ENCODE measurements around the gene CEP85. TPM values are rescaled to one million over a fixed set of nuclear protein-coding genes. Genes with fewer than 3 reads are reported as not detected.
"Not testable (repeated sequence)": the region's sequence is repeated elsewhere in the genome, so short reads cannot be mapped to it uniquely, and the experiment has no call there.

Gene CEP85
- total RNA-seq, 1 experiment from 2014 or later: 42.5 TPM

DNA sequence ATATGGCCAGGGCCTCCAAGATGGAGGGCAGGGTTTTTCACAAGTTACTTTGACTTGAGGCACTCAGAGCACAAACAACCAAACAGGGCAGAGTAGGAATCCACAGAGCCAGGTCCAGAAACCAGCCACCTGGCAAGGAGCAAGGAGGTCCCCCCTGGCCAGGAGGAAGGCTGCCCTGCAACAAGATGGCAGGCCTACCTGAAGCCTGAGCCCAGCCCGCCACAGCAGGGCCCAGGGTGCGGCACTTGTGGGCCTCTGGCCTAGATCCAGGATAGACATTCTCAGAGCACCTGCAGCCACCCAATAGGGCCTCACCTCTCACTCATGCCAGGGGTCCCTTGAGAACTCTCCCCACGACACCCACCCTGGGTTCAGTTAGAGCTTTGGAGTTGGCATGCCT is 57.4 kb downstream of the CEP85 start:
- Histone ChIP-seq H3K9me2 (ENCODE audit: insufficient read depth) (no peaks in the 10 kb centered on the region), H2AFZ (no peak overlapping the region), H3K4me1 (replicated peaks; ENCODE audit: insufficient read depth) (no peaks in the 10 kb centered on the region), H4K20me1 (ENCODE audit: insufficient read depth) (no peaks in the 10 kb centered on the region), H3K27me3 (ENCODE audit: insufficient read depth, low read depth) (no peaks in the 10 kb centered on the region), H3K4me2 (no peak overlapping the region), H3K4me3 (no peak overlapping the region), H3K9me3 (ENCODE audit: insufficient read depth, low read depth) (no peaks in the 10 kb centered on the region), H3K79me2 (ENCODE audit: low read depth) (no peaks in the 10 kb centered on the region), H3K27ac (no peak overlapping the region), H3F3A (ENCODE audit: insufficient read depth, low read depth) (no peaks in the 10 kb centered on the region; the same call in 1 of the 2 replicates), H3K36me3 (ENCODE audit: low read depth) (no peaks in the 10 kb centered on the region)
- intact Hi-C loops (cut with micrococcal nuclease; ENCODE audit: unreplicated experiment): no loop called here
- TF ChIP-seq EZH2 (IDR thresholded peaks at IDR 0.05; ENCODE audit: low read depth): no peak
- TF ChIP-seq, protein P1, sequence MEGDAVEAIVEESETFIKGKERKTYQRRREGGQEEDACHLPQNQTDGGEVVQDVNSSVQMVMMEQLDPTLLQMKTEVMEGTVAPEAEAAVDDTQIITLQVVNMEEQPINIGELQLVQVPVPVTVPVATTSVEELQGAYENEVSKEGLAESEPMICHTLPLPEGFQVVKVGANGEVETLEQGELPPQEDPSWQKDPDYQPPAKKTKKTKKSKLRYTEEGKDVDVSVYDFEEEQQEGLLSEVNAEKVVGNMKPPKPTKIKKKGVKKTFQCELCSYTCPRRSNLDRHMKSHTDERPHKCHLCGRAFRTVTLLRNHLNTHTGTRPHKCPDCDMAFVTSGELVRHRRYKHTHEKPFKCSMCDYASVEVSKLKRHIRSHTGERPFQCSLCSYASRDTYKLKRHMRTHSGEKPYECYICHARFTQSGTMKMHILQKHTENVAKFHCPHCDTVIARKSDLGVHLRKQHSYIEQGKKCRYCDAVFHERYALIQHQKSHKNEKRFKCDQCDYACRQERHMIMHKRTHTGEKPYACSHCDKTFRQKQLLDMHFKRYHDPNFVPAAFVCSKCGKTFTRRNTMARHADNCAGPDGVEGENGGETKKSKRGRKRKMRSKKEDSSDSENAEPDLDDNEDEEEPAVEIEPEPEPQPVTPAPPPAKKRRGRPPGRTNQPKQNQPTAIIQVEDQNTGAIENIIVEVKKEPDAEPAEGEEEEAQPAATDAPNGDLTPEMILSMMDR (conservative IDR thresholded peaks at IDR 0.05): no peak
- CTCF ChIA-PET: no interaction called here
- DNase-seq: no peak
- no TSS peak for BruUV-seq (replicated peaks)
- POLR2A ChIA-PET (ENCODE audit: unreplicated experiment): no interaction called here

DNA sequence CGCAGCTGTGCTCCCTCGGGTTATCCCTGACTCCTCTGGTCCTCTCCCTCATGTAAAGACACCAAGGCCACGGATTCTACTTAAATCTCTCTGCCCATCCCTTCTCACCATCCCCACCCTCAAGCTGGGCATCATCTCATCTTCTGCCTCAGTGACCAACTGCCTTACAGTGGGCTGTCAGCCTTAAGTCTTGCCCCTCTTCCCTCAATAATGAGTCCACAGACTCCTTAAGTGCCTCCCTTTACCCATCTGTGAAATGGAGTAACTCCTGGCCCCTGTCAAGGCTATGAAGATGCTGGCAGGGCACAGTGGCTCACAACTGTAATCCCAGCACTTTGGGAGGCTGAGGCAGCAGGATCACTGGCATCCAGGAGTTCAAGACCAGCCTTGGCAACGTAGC is 57.9 kb downstream of the CEP85 start:
- Histone ChIP-seq H3K79me2 (ENCODE audit: low read depth) (no peaks in the 10 kb centered on the region), H4K20me1 (ENCODE audit: insufficient read depth) (no peaks in the 10 kb centered on the region), H3K4me3 (no peak overlapping the region), H3K9me2 (ENCODE audit: insufficient read depth) (no peaks in the 10 kb centered on the region), H3F3A (ENCODE audit: insufficient read depth, low read depth) (no peaks in the 10 kb centered on the region; the same call in 1 of the 2 replicates), H3K9me3 (ENCODE audit: insufficient read depth, low read depth) (no peaks in the 10 kb centered on the region), H2AFZ (no peak overlapping the region), H3K27me3 (ENCODE audit: insufficient read depth, low read depth) (no peaks in the 10 kb centered on the region), H3K4me1 (replicated peaks; ENCODE audit: insufficient read depth) (no peaks in the 10 kb centered on the region), H3K36me3 (ENCODE audit: low read depth) (no peaks in the 10 kb centered on the region), H3K4me2 (no peak overlapping the region), H3K27ac (no peak overlapping the region)
- CTCF ChIA-PET: no interaction called here
- BruUV-seq (replicated peaks): no TSS peak
- intact Hi-C loops (cut with micrococcal nuclease; ENCODE audit: unreplicated experiment): no loop called here
- POLR2A ChIA-PET (ENCODE audit: unreplicated experiment): no interaction called here
- TF ChIP-seq EZH2 (IDR thresholded peaks at IDR 0.05; ENCODE audit: low read depth): no peak
- TF ChIP-seq, protein P1 (conservative IDR thresholded peaks at IDR 0.05): no peak
- no peak for DNase-seq

DNA sequence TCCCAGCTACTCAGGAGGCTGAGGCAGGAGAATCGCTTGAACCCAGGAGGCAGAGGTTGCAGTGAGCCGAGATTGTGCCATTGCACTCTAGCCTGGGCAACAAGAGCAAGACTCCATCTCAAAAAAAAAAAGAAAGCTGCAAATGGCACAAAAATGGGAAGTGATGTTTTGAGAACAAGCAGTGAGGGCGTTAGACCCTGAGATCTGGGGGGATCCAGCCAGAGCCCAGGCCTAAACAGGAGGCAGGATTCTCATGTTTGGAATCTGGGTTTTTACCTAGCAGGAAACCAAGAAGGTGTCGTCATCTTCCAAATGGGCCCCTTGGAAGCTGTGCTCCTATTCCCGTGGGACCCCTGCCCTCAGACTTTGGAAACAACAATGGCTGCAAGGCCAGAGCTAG is 58.7 kb downstream of the CEP85 start:
- BruUV-seq (replicated peaks): not testable (repeated sequence)

DNA sequence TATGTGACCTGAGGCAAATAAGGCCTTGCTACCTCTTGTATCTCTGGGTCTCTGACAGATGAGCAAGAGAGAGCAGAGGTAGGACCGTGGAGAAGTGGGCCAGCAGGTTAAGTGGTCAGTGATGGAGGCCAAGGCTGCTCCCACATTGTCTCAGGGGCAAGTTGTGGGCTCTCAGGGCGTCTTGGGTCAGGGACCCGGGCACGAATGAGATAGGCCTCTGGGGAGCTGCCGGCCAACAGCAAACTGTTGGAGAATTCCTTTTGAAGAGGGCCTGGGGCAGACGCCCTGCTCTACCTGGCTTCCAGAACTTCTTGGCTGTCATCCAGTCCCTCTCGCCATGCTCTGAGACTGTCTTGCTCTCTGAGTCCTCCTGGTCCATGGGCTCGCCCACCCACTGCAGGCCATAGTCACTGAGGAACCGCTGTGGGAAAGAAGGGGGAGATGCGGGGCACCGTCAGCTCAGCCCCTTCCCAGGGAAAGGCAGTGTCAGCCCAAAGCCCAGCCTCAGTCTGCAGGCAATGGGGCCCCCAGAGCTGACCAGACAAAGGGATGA is 60.0 kb downstream of the CEP85 start:
- H3K79me2 ChIP-seq (ENCODE audit: low read depth): no peaks in the 10 kb centered on the region
- no peaks in the 10 kb centered on the region for H4K20me1 ChIP-seq (ENCODE audit: insufficient read depth)
- no peak for TF ChIP-seq EZH2 (IDR thresholded peaks at IDR 0.05; ENCODE audit: low read depth)
- TF ChIP-seq, protein P1 (conservative IDR thresholded peaks at IDR 0.05): no peak
- H2AFZ ChIP-seq: no peak overlapping the region
- intact Hi-C loops (cut with micrococcal nuclease; ENCODE audit: unreplicated experiment): no loop called here
- ChIA-PET CTCF (no interaction called here), POLR2A (ENCODE audit: unreplicated experiment) (no interaction called here)
- BruUV-seq (replicated peaks): no TSS peak
- H3K4me2 ChIP-seq: no peak overlapping the region
- H3K4me1 ChIP-seq (replicated peaks; ENCODE audit: insufficient read depth): peaks cover 14% of the 10 kb centered on the region
- no peaks in the 10 kb centered on the region for H3K36me3 ChIP-seq (ENCODE audit: low read depth)
- no peaks in the 10 kb centered on the region for H3K9me3 ChIP-seq (ENCODE audit: insufficient read depth, low read depth)
- H3F3A ChIP-seq (ENCODE audit: insufficient read depth, low read depth): peaks cover 7% of the 10 kb centered on the region; the same call in 1 of the 2 replicates
- H3K9me2 ChIP-seq (ENCODE audit: insufficient read depth): no peaks in the 10 kb centered on the region
- no peak for DNase-seq
- H3K27me3 ChIP-seq (ENCODE audit: insufficient read depth, low read depth): no peaks in the 10 kb centered on the region
- H3K4me3 ChIP-seq: no peak overlapping the region
- no peak overlapping the region for H3K27ac ChIP-seq

More for the DNA sequence above, 58.7 kb downstream of the CEP85 start:
- H2AFZ ChIP-seq; H3K79me2 ChIP-seq (ENCODE audit: low read depth); H3K9me3 ChIP-seq (ENCODE audit: insufficient read depth, low read depth); H3F3A ChIP-seq (ENCODE audit: insufficient read depth, low read depth); H3K4me1 ChIP-seq (replicated peaks; ENCODE audit: insufficient read depth); H3K36me3 ChIP-seq (ENCODE audit: low read depth); CTCF ChIA-PET; H3K27ac ChIP-seq; H3K9me2 ChIP-seq (ENCODE audit: insufficient read depth); H3K27me3 ChIP-seq (ENCODE audit: insufficient read depth, low read depth); H4K20me1 ChIP-seq (ENCODE audit: insufficient read depth); H3K4me3 ChIP-seq; POLR2A ChIA-PET (ENCODE audit: unreplicated experiment); intact Hi-C loops (cut with micrococcal nuclease; ENCODE audit: unreplicated experiment); H3K4me2 ChIP-seq; DNase-seq: not testable (repeated sequence)
